Left kidney (tissue), 2 donors: ENCODE measurements around the gene TELO2. TPM values are rescaled to one million over a fixed set of nuclear protein-coding genes. Genes with fewer than 3 reads are reported as not detected.

Source experiments
- DNase-seq: peaks from one replicate; pipeline ENCODE4 v3.0.0-alpha.2; 2013
- polyA plus RNA-seq: library from polyadenylated mRNA; unstranded; fragments of 120-200 nt; gene quantifications from one replicate; pipeline ENCODE4 v1.2.1, GENCODE V29; 2013; ENCODE audit not compliant: insufficient read length

The TELO2 gene
- polyA plus RNA-seq, 1 donor: 28.8 TPM

DNA sequence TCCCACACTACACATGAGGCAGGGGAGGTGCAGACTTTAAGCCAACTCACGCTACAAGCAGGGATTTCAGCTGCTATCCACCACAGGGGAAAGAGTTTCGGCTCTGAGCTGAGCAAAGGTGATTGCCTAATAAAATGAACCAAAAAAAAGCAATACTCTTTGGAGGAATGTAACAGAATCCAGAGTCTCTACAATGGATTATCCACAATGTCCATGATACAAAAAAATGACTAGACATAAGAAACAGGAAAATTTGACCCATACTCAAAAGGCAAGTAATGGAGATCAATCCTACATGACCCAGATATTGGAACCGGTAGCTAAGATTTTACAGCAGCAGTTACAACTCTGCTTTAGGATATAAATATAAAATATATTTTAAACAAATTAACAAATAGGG, 21.3 kb downstream of the TELO2 start:
- no peak for DNase-seq

DNA sequence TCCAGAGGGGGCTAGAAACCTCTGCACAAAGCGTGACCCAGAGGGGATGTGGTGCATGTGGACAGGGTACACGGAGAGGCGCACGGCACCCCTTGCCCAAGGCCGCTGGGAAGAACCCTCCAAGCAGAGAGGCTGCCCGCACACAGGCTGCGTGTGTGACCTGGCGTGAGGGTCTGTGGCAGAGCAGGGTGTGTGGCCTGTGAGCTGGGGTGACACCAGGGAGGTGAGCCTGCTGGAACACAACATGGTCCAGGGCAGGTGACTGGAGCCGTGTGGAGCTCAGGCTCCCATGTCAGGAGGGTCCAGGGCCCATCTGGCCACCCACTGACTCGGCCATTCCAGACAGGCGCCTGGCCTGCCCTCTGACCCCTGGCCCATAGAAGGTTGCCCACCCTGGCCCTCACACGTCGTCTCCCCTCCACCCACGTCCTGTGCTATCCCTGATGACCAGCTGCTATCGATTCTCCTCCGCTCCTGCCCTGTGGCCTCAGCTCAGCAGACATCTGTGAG, 25.5 kb downstream of the TELO2 start:
- no peak for DNase-seq

DNA sequence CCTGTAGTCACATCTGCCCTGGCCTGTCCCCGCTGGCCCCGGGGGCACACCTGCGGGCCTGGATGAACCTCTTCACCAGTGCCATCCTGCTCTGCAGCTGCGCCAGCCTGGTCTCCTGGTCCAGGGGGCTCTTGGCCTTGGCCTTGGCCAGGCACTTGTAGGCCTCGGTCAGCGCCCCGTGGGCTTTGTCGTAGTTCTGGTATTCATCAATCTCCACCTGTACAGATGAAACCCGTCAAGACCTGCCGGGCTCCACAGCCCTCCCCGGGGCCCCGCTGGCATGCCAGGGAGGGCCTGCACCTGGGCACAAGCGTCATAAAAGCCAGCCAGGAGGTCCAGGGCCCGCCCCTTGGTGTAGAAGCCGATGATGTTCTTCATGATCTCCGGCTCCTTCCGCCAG, 26.7 kb downstream of the TELO2 start:
- DNase-seq: no peak

- DNase-seq: no peak
Measured at GRCh38 chr16:1520461-1520860, 27.3 kb downstream of the TELO2 start.

DNA sequence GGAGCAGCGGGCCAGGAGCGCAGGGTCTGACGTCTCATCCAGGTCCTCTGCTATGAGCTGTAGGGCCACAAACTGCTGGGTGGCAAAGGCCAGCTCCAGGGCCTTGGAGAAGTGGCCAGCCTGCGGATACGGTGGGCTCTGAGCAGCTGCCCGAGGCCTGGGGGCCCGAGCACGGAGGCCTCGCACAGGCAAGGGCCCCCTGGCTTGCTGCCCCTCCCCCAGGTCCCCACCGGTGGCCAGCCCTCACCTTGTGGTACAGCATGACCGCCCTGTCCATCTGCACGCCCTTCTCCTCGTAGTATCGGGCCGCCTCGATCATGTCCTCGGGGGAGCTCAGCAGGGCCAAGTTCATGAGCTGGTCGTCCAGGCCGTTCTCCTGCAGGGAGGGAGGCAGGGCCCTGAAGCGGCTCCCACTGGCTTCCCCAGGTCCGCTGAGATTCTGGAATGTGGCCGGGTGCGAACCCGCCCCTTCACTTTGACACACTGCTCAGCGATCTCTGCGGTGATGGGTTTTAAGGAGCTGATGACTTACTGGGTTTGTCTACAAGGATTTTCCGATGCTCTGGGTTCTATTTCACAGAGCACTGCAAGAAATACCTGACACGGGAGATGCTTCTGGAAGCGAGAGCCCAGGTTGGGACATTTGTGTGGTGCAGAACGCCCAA, 30.6 kb downstream of the TELO2 start:
- no peak for DNase-seq

- no peak for DNase-seq
Measured at GRCh38 chr16:1524366-1524765, 31.2 kb downstream of the TELO2 start.

GRCh38 chr16:1525871-1526607, 32.9 kb downstream of the TELO2 start:
- no peak for DNase-seq

- DNase-seq: no peak
Measured at GRCh38 chr16:1526608-1527555, 33.7 kb downstream of the TELO2 start.

GRCh38 chr16:1527836-1528811, 35.0 kb downstream of the TELO2 start:
- no peak for DNase-seq

DNA sequence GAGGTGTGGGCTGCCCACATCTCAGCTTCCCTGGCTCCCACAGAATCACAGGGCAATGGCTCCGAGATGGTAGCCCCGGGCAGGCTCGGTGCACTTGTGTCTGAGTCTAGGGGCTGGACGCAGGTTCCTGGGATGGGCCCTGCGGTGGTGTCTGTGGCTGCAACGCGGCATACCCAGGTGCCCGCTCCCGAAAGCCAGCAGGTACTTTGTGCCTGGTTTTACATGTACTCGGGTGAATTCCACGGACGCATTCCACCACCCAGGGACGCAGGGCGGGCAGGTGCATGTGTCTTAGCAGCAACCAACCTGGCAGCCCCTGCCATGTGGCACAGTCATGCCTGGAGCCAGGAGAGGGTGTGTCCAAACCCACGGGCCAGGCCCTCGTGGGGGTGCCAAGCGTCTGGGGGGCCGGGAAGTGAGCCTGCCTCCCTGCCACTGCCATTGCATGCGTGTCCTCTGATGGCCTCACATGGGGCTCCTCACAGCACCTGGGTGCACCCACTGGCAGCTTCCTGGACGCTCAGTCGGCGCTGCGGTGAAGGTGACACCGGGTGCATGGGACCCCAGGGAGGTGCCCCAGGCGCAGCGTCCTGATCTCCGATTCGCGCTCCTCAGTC, 35.9 kb downstream of the TELO2 start:
- DNase-seq: no peak

- DNase-seq: no peak
Measured at GRCh38 chr16:1530349-1530882, 37.3 kb downstream of the TELO2 start.

GRCh38 chr16:1530883-1531637, 37.9 kb downstream of the TELO2 start:
- no peak for DNase-seq

- DNase-seq: no peak
Measured at GRCh38 chr16:1531638-1531910, 38.4 kb downstream of the TELO2 start.

- no peak for DNase-seq
Measured at GRCh38 chr16:1532081-1532760, 39.1 kb downstream of the TELO2 start.

- no peak for DNase-seq
Measured at GRCh38 chr16:1532771-1533170, 39.6 kb downstream of the TELO2 start.

DNA sequence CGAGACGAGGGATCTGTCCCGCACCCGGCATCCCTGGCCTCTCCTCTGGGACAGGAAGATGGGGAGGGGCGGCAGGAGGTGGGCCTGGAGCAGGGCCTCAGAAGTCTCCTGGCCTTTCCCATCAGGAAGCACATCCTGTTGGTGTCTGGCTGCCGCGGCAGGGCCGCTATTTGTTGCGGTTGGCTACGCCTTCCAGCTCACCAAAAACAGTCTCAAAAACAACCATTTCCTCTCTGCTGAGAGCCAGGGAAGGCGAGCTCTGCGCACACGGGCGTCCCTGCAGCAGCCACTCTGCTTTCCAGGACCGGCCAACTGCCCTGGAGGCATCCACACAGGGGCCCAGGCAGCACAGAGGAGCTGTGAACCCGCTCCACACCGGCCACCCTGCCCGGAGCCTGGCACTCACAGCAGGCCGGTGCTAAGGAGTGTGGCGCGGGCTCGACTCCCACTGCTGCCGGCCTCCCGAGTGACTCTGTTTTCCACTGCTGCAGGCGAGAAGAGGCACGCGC, 40.3 kb downstream of the TELO2 start, which contains the start of gene TMEM204:
Gene TMEM204, plus strand, starts transcription at position 224 of the 509 bp plus-strand sequence. CDS start 610 bp downstream, outside the sequence.
- DNase-seq: no peak

DNA sequence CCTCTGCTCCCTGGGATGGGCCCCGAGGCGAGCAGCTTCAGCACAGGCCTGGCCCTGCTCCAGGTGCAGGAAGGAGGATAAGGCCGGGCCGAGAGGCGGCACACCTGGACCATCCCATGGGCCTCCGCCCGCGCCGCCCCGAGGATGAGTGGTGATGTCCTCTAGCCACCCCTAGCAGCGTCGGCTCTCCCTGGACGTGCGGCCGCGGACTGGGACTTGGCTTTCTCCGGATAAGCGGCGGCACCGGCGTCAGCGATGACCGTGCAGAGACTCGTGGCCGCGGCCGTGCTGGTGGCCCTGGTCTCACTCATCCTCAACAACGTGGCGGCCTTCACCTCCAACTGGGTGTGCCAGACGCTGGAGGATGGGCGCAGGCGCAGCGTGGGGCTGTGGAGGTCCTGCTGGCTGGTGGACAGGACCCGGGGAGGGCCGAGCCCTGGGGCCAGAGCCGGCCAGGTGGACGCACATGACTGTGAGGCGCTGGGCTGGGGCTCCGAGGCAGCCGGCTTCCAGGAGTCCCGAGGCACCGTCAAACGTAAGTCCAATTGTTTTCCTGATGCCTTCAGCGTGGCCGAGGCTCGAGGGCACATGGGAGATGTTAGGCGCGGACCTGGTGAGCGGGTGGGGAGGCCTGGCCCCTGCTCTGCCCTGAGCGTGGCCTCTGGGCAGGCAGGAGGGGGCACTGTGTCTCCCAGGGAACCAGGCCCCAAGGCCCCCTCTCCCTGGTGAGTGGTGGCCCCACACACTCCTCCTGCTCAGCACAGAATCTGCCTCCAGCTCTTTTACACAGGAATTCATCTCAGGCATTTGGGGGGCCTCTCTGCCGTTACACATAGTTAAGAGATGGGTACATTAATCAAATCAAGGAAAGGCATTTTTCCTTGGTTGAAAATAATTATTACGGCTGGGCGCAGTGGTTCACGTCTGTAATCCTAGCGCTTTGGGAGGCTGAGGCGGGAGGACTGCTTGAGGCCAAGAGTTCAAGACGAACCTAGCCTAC, 41.2 kb downstream of the TELO2 start:
- DNase-seq: no peak
